Duodenal mucosa (tissue), 2 donors: Measurements from ENCODE around the gene TMEM44.
"Not testable (repeated sequence)": the region's sequence is repeated elsewhere in the genome, so short reads cannot be mapped to it uniquely, and the experiment has no call there.

Experiments
- H3K27ac ChIP-seq: one replicate; pipeline ENCODE4 v1.7.0; 2013; ENCODE audit warnings: low read depth, low read length
- H3K27me3 ChIP-seq, 2 donors: one replicate each; pipeline ENCODE4 v1.7.0; 2013; ENCODE audit warnings: low read length in 2 of 2, control low read depth in 1 of 2; ENCODE audit not compliant: insufficient read depth in 2 of 2, control insufficient read depth in 1 of 2
- H3K36me3 ChIP-seq, 2 donors: one replicate each; pipeline ENCODE4 v1.7.0; 2013; ENCODE audit warnings: low read length in 2 of 2, control low read depth in 1 of 2; ENCODE audit not compliant: insufficient read depth in 2 of 2, control insufficient read depth in 1 of 2
- H3K4me1 ChIP-seq, 2 donors: one replicate each; pipeline ENCODE4 v1.7.0; 2013; ENCODE audit warnings: low read length in 2 of 2, control low read depth in 1 of 2; ENCODE audit not compliant: insufficient read depth in 2 of 2, control insufficient read depth in 1 of 2
- H3K4me3 ChIP-seq, 2 donors: one replicate each; pipeline ENCODE4 v1.7.0; 2013; ENCODE audit warnings: low read length in 2 of 2, low read depth in 1 of 2
- H3K9ac ChIP-seq, 2 donors: one replicate each; pipeline ENCODE4 v1.7.0; 2013; ENCODE audit warnings: low read length in 2 of 2, low read depth in 1 of 2
- H3K9me3 ChIP-seq, 2 donors: one replicate each; pipeline ENCODE4 v1.7.0; 2013; ENCODE audit warnings: low read length in 2 of 2, control low read depth in 1 of 2; ENCODE audit not compliant: control insufficient read depth in 1 of 2

The TMEM44 gene

GRCh38 chr3:194556086-194557056 is 76.8 kb downstream of the TMEM44 start:
- no peaks in the 10 kb centered on the region for H3K36me3 ChIP-seq
- H3K9ac ChIP-seq = peak overlapping the region in 1 of 2 donors; percentile 57
- H3K27ac ChIP-seq = no peak overlapping the region
- peak overlapping the region; percentile 68 to 73 for H3K4me3 ChIP-seq
- peaks cover 0 to 3% of the 10 kb centered on the region in 2 donors for H3K4me1 ChIP-seq
- no peaks in the 10 kb centered on the region for H3K9me3 ChIP-seq
- no peaks in the 10 kb centered on the region for H3K27me3 ChIP-seq

- Histone ChIP-seq H3K27me3 (no peaks in the 10 kb centered on the region), H3K36me3 (no peaks in the 10 kb centered on the region), H3K9me3 (no peaks in the 10 kb centered on the region), H3K4me1 (peaks cover 0 to 3% of the 10 kb centered on the region in 2 donors), H3K9ac (no peak overlapping the region), H3K4me3 (no peak overlapping the region), H3K27ac (no peak overlapping the region)
These were observed 77.8 kb downstream of the TMEM44 start for GRCh38 chr3:194555175-194556062.

- H3K4me3 ChIP-seq = no peak overlapping the region
- peaks cover 0 to 3% of the 10 kb centered on the region in 2 donors for H3K4me1 ChIP-seq
- no peak overlapping the region for H3K27ac ChIP-seq
- no peaks in the 10 kb centered on the region for H3K27me3 ChIP-seq
- no peaks in the 10 kb centered on the region for H3K36me3 ChIP-seq
- H3K9me3 ChIP-seq = no peaks in the 10 kb centered on the region
- no peak overlapping the region for H3K9ac ChIP-seq
These were observed 78.6 kb downstream of the TMEM44 start for GRCh38 chr3:194554473-194555123.

- Histone ChIP-seq H3K9ac (no peak overlapping the region), H3K4me1 (peaks cover 0 to 3% of the 10 kb centered on the region in 2 donors), H3K27ac (no peak overlapping the region), H3K36me3 (no peaks in the 10 kb centered on the region), H3K27me3 (no peaks in the 10 kb centered on the region), H3K9me3 (no peaks in the 10 kb centered on the region), H3K4me3 (no peak overlapping the region)
These were observed 80.8 kb downstream of the TMEM44 start for GRCh38 chr3:194552327-194552949.

- Histone ChIP-seq H3K9ac (no peak overlapping the region), H3K27me3 (no peaks in the 10 kb centered on the region), H3K4me3 (no peak overlapping the region), H3K9me3 (no peaks in the 10 kb centered on the region), H3K36me3 (no peaks in the 10 kb centered on the region), H3K4me1 (no peaks in the 10 kb centered on the region), H3K27ac (no peak overlapping the region)
These were observed 83.4 kb downstream of the TMEM44 start for GRCh38 chr3:194549853-194550252.

- no peaks in the 10 kb centered on the region for H3K36me3 ChIP-seq
- H3K27ac ChIP-seq = no peak overlapping the region
- H3K27me3 ChIP-seq = no peaks in the 10 kb centered on the region
- no peaks in the 10 kb centered on the region for H3K9me3 ChIP-seq
- no peaks in the 10 kb centered on the region for H3K4me1 ChIP-seq
- H3K9ac ChIP-seq = no peak overlapping the region
- H3K4me3 ChIP-seq = no peak overlapping the region
These were observed 84.6 kb downstream of the TMEM44 start for GRCh38 chr3:194548346-194549321.

GRCh38 chr3:194547042-194547441 is 86.2 kb downstream of the TMEM44 start:
- no peak overlapping the region for H3K4me3 ChIP-seq

GRCh38 chr3:194545538-194545937 is 87.7 kb downstream of the TMEM44 start:
- not testable (repeated sequence) for H3K9me3 ChIP-seq, H3K36me3 ChIP-seq, H3K9ac ChIP-seq

More at GRCh38 chr3:194547042-194547441, 86.2 kb downstream of the TMEM44 start:
- Histone ChIP-seq H3K9ac (no peak overlapping the region), H3K9me3 (no peaks in the 10 kb centered on the region), H3K27me3 (no peaks in the 10 kb centered on the region), H3K4me1 (no peaks in the 10 kb centered on the region), H3K36me3 (no peaks in the 10 kb centered on the region), H3K27ac (no peak overlapping the region)

GRCh38 chr3:194543550-194543949 is 89.7 kb downstream of the TMEM44 start:
- Histone ChIP-seq H3K36me3 (no peaks in the 10 kb centered on the region), H3K27me3 (no peaks in the 10 kb centered on the region), H3K4me3 (no peak overlapping the region), H3K9me3 (no peaks in the 10 kb centered on the region), H3K27ac (no peak overlapping the region), H3K4me1 (no peaks in the 10 kb centered on the region), H3K9ac (no peak overlapping the region)

More at GRCh38 chr3:194545538-194545937, 87.7 kb downstream of the TMEM44 start:
- not testable (repeated sequence) for H3K27me3 ChIP-seq, H3K4me1 ChIP-seq, H3K4me3 ChIP-seq, H3K27ac ChIP-seq
